IMR-90 (cell line): ENCODE measurements around the gene DRD3. TPM values are rescaled to one million over a fixed set of nuclear protein-coding genes. Genes with fewer than 3 reads are reported as not detected.

Source experiments
- ATAC-seq: fragments of 200-7000 bp; cut with Tn5 transposase; 2 replicates; pipeline ENCODE4 v1.9.1; 2020; ENCODE audit warnings: low read depth, mild to moderate bottlenecking, moderate library complexity
- BruUV-seq: library from RNA; stranded (reverse); fragments of 400-500 nt; replicated peaks from 2 replicates; lab custom pipeline; 2021; lab: Mats Ljungman, UMichigan
- CTCF ChIA-PET: fragments of 300-600 bp; formaldehyde crosslinking; extraction: SDS; loops from one replicate; lab custom pipeline; 2021; ENCODE audit warnings: antibody characterized with exemption; lab: Yijun Ruan, JAX
- POLR2A ChIA-PET: fragments of 300-600 bp; sonication (Branson Sonifier 250); formaldehyde crosslinking; loops from one replicate; lab custom pipeline; 2022; ENCODE audit warnings: antibody characterized with exemption; ENCODE audit not compliant: unreplicated experiment; lab: Charles Lee
- DNase-seq: peaks from one replicate; pipeline ENCODE4 v3.0.0; 2013
- H2AFZ ChIP-seq: replicated peaks from 2 replicates; pipeline ENCODE3; 2013; ENCODE audit warnings: low read length, mild to moderate bottlenecking; ENCODE audit not compliant: poor library complexity
- H2AK5ac ChIP-seq: 2 replicates; pipeline ENCODE4 v1.6.1; 2013; ENCODE audit warnings: low read depth, low read length, inconsistent platforms
- H2AK9ac ChIP-seq: replicated peaks from 2 replicates; pipeline ENCODE3; 2013; ENCODE audit warnings: mild to moderate bottlenecking, low read depth, low read length, moderate library complexity; ENCODE audit not compliant: poor library complexity
- H2BK120ac ChIP-seq: 2 replicates; pipeline ENCODE4 v1.6.1; 2013; ENCODE audit warnings: low read depth, low read length, inconsistent platforms
- H2BK15ac ChIP-seq: 3 replicates; pipeline ENCODE4 v1.6.1; 2013; ENCODE audit warnings: low read depth, low read length, inconsistent platforms
- H2BK20ac ChIP-seq: 2 replicates; pipeline ENCODE4 v1.6.1; 2013; ENCODE audit warnings: low read depth, mild to moderate bottlenecking, inconsistent platforms, low read length, moderate library complexity
- H2BK5ac ChIP-seq: 2 replicates; pipeline ENCODE4 v1.6.1; 2013; ENCODE audit warnings: mild to moderate bottlenecking, low read depth, low read length, inconsistent platforms; ENCODE audit not compliant: poor library complexity, severe bottlenecking
- H3K14ac ChIP-seq: replicated peaks from 2 replicates; pipeline ENCODE4 v1.6.1; 2013; ENCODE audit warnings: low read depth, low read length, inconsistent platforms
- H3K18ac ChIP-seq: 2 replicates; pipeline ENCODE4 v1.6.1; 2013; ENCODE audit warnings: low read depth, low read length, control low read depth
- H3K23ac ChIP-seq: 2 replicates; pipeline ENCODE4 v1.6.1; 2013; ENCODE audit warnings: low read depth, low read length, inconsistent platforms
- H3K27ac ChIP-seq: 2 replicates; pipeline ENCODE4 v1.5.1; 2013; ENCODE audit warnings: mild to moderate bottlenecking, control low read depth, low read length; ENCODE audit not compliant: insufficient read depth
- H3K27me3 ChIP-seq: 2 replicates; pipeline ENCODE4 v1.6.1; 2013; ENCODE audit warnings: low read length; ENCODE audit not compliant: control insufficient read depth, insufficient read depth
- H3K36me3 ChIP-seq: 2 replicates; pipeline ENCODE4 v1.6.1; 2013; ENCODE audit warnings: low read length, mixed read lengths; ENCODE audit not compliant: control insufficient read depth, insufficient read depth
- H3K4ac ChIP-seq: 2 replicates; pipeline ENCODE4 v1.6.1; 2013; ENCODE audit warnings: low read depth, low read length, inconsistent platforms
- H3K4me1 ChIP-seq: 2 replicates; pipeline ENCODE4 v1.6.1; 2013; ENCODE audit warnings: low read length, mixed read lengths; ENCODE audit not compliant: control insufficient read depth, insufficient read depth
- H3K4me2 ChIP-seq: 2 replicates; pipeline ENCODE4 v1.6.1; 2013; ENCODE audit warnings: low read depth, mild to moderate bottlenecking, control low read depth, low read length, moderate library complexity
- H3K4me3 ChIP-seq: 2 replicates; pipeline ENCODE4 v1.5.1; 2013; ENCODE audit warnings: low read depth, mild to moderate bottlenecking, control low read depth, low read length, moderate library complexity; ENCODE audit not compliant: insufficient read depth
- H3K56ac ChIP-seq: 2 replicates; pipeline ENCODE4 v1.6.1; 2013; ENCODE audit warnings: low read length, inconsistent platforms; ENCODE audit not compliant: insufficient read depth; ENCODE audit errors: extremely low read depth
- H3K79me1 ChIP-seq, 2 experiments: 2 replicates each; pipeline ENCODE4 v1.6.1; 2013; ENCODE audit warnings: low read length in 2 of 2, inconsistent platforms in 1 of 2, low read depth in 1 of 2
- H3K9ac ChIP-seq: 2 replicates; pipeline ENCODE4 v1.6.1; 2013; ENCODE audit warnings: low read depth, low read length, control low read depth
- H3K9me1 ChIP-seq: 2 replicates; pipeline ENCODE4 v1.6.1; 2013; ENCODE audit warnings: low read length, inconsistent platforms; ENCODE audit not compliant: insufficient read depth
- H3K9me3 ChIP-seq: 2 replicates; pipeline ENCODE4 v1.6.1; 2013; ENCODE audit warnings: low read length; ENCODE audit not compliant: control insufficient read depth, insufficient read depth
- H4K20me1 ChIP-seq: 2 replicates; pipeline ENCODE4 v1.6.1; 2013; ENCODE audit warnings: low read length, inconsistent platforms; ENCODE audit not compliant: insufficient read depth
- H4K5ac ChIP-seq: 2 replicates; pipeline ENCODE4 v1.6.1; 2013; ENCODE audit warnings: mild to moderate bottlenecking, low read depth, low read length, control low read depth
- H4K8ac ChIP-seq, 2 experiments: 2 replicates each; pipeline ENCODE4 v1.6.1; 2013; ENCODE audit warnings: low read depth in 2 of 2, low read length in 2 of 2, control low read depth in 1 of 2, inconsistent platforms in 1 of 2
- H4K91ac ChIP-seq: 2 replicates; pipeline ENCODE4 v1.6.1; 2013; ENCODE audit warnings: low read depth, low read length, inconsistent platforms; ENCODE audit not compliant: insufficient read depth
- CEBPB ChIP-seq: IDR thresholded peaks from 2 replicates; pipeline ENCODE4 v1.6.1; 2012; ENCODE audit warnings: low read depth, low read length, improper control_type of control experiment
- FOS ChIP-seq: fragments of 150-350 bp; IDR thresholded peaks from 2 replicates; pipeline ENCODE4 v1.6.1; 2016; ENCODE audit warnings: low read depth, low read length
- MAFK ChIP-seq: IDR thresholded peaks from 2 replicates; pipeline ENCODE4 v1.6.1; 2012; ENCODE audit warnings: low read depth, low read length, improper control_type of control experiment
- MAZ ChIP-seq: IDR thresholded peaks from 2 replicates; pipeline ENCODE4 v1.6.1; 2012; ENCODE audit warnings: low read depth, mild to moderate bottlenecking, low read length, improper control_type of control experiment, moderate library complexity, borderline replicate concordance
- WGBS, 2 experiments: methylation state at CpG; one replicate each; pipeline versions ENCODE4 v1.1.5 to v1.1.7; 2013; ENCODE audit warnings: missing lambda C conversion rate in 2 of 2; ENCODE audit not compliant: insufficient read length in 1 of 2; ENCODE audit errors: extremely low coverage in 2 of 2; 5-methylcytosine and 5-hydroxymethylcytosine counted together
- dilution Hi-C: fragments of 300-500 bp; cut with HindIII; formaldehyde crosslinking; loops from one replicate; pipeline ENCODE4 v1.14.3; 2018; ENCODE audit warnings: low sequenced_read_pairs; ENCODE audit not compliant: unreplicated experiment
- in situ Hi-C: fragments of 300-500 bp; cut with MboI; formaldehyde crosslinking; loops from 3 replicates; pipeline ENCODE4 v1.14.3; 2019; ENCODE audit warnings: low sequenced_read_pairs, inconsistent platforms, mixed read lengths
- intact Hi-C: fragments of 100-400 bp; cut with micrococcal nuclease; formaldehyde crosslinking; loops from 2 replicates; pipeline ENCODE4 v1.10.0; 2022
- polyA plus RNA-seq, 3 experiments: library from polyadenylated mRNA; depleted of rRNA; stranded (reverse); fragments of >200 nt; gene quantifications; 2 replicates each; pipeline ENCODE4 v1.2.3, GENCODE V29; 2012; ENCODE audit warnings: low replicate concordance in 1 of 3
- total RNA-seq: library from RNA; depleted of rRNA; stranded (reverse); fragments of >200 nt; gene quantifications from 2 replicates; pipeline ENCODE4 v1.2.3, GENCODE V29; 2012

Gene DRD3
- total and polyA plus RNA-seq, 2 of the 4 experiments (the other 2 are of a cell fraction): not detected

DNA sequence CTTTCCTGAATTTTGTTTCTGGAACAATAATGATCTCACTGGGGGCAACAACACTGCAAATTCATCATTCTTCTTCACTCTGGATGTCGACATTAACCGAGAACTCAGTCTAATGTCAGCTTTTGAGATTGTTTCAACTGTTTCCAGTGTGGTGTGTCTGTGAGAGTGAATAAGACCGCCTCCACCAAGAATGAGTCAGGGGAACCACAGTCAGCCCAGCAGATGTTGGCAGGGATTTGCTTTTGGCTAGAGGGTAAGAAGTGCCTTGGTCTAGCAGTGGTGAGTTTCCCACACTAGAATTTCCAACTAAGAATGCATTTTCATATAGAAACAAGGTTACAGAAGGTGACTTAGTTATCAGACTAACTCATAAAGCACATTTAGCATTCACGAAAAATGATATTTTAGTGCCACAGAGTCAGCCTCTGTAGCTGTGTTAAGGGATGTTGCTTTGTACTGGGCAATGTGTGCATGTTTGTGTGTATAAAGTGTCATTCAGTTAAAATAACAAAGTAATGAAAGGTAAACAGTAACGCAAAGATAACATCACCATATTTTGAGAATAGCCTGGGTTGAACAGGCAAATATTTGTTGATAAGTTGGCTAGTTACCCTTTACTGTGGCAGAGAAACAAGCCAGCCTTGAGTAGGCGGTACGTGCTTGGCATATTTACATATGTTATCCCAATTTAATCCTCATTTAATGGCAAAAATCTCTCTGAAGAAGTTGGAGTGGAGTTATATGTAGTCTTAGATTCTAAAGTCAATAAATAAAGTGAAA lies 33.8 kb downstream of the DRD3 start:
- dilution Hi-C loops: no loop called here
- H3K23ac ChIP-seq: no peak overlapping the region
- H4K8ac ChIP-seq: no peak overlapping the region
- no TSS peak for BruUV-seq
- no peak overlapping the region for H3K18ac ChIP-seq
- no peak overlapping the region for H3K4me2 ChIP-seq
- H3K36me3 ChIP-seq: no peaks in the 10 kb centered on the region
- H2AK9ac ChIP-seq: no peak overlapping the region
- ATAC-seq (peak; percentile 98), DNase-seq (peak; percentile 94)
- H2BK5ac ChIP-seq: no peak overlapping the region
- H3K27me3 ChIP-seq: no peaks in the 10 kb centered on the region
- H3K9ac ChIP-seq: no peak overlapping the region
- H4K5ac ChIP-seq: no peak overlapping the region
- CTCF ChIA-PET: no interaction called here
- no peak overlapping the region for H2BK20ac ChIP-seq
- no peak overlapping the region for H2AFZ ChIP-seq
- H3K9me3 ChIP-seq: no peaks in the 10 kb centered on the region
- POLR2A ChIA-PET: no interaction called here
- no peak overlapping the region for H3K4me3 ChIP-seq
- TF ChIP-seq MAFK: no peak; the same call in 1 of the 2 replicates
- TF ChIP-seq FOS: peak; percentile 74
- 0 out of 2 replicates have a peak, but pooled peaks have one; percentile 16 for TF ChIP-seq MAZ
- TF ChIP-seq CEBPB: 0 out of 2 replicates have a peak, but pooled peaks have one; percentile 40
- H3K79me1 ChIP-seq: no peaks in the 10 kb centered on the region
- in situ Hi-C loops: no loop called here
- H4K20me1 ChIP-seq: no peaks in the 10 kb centered on the region
- no peak overlapping the region for H2BK15ac ChIP-seq
- no peak overlapping the region for H2AK5ac ChIP-seq
- intact Hi-C loops: no loop called here
- peaks cover 3% of the 10 kb centered on the region; the same call in 1 of the 2 replicates for H3K9me1 ChIP-seq
- no peak overlapping the region for H3K14ac ChIP-seq
- H3K4ac ChIP-seq: no peak overlapping the region
- H3K4me1 ChIP-seq: peaks cover 2% of the 10 kb centered on the region; the same call in 1 of the 2 replicates
- no peak overlapping the region for H4K91ac ChIP-seq
- H2BK120ac ChIP-seq: no peak overlapping the region
- no CpG with 5 or more reads among the region's 7 CpGs for WGBS, 2 experiments
- H3K56ac ChIP-seq: no peak overlapping the region
- no peak overlapping the region for H3K27ac ChIP-seq
